Left lung (tissue), 10 donors: Measurements from ENCODE around the gene SMIM36. TPM values are rescaled to one million over a fixed set of nuclear protein-coding genes. Genes with fewer than 3 reads are reported as not detected.
"Not testable (repeated sequence)": the region's sequence is repeated elsewhere in the genome, so short reads cannot be mapped to it uniquely, and the experiment has no call there.

Experiments
- ATAC-seq: fragments of 200-7000 bp; cut with Tn5 transposase; one replicate; pipeline ENCODE4 v1.9.1; 2020; ENCODE audit warnings: moderate library complexity
- DNase-seq, 4 donors: peaks; one replicate each; pipeline ENCODE4 v3.0.0-alpha.2; 2013 to 2020
- H3K27ac ChIP-seq, 2 donors: fragments of 200-600 bp; sonication (generic) in 1 of 2; one replicate each; pipeline versions ENCODE4 v1.5.0 to v1.8.0; 2020 to 2021
- H3K27me3 ChIP-seq, 2 donors: fragments of 200-600 bp; sonication (generic) in 1 of 2; one replicate each; pipeline versions ENCODE4 v1.5.0 to v1.8.0; 2020 to 2021
- H3K36me3 ChIP-seq, 2 donors: fragments of 200-600 bp; sonication (generic) in 1 of 2; one replicate each; pipeline versions ENCODE4 v1.5.0 to v1.8.0; 2020 to 2021
- H3K4me1 ChIP-seq, 2 donors: fragments of 200-600 bp; one replicate each; pipeline ENCODE4 v1.8.0; 2021
- H3K4me3 ChIP-seq, 2 donors: fragments of 200-600 bp; sonication (generic) in 1 of 2; one replicate each; pipeline versions ENCODE4 v1.5.0 to v1.8.0; 2020 to 2021; ENCODE audit warnings: mild to moderate bottlenecking in 1 of 2
- H3K9me3 ChIP-seq, 2 donors: fragments of 200-600 bp; sonication (generic) in 1 of 2; one replicate each; pipeline versions ENCODE4 v1.5.0 to v1.8.0; 2020 to 2021
- CTCF ChIP-seq, 2 donors: fragments of 200-600 bp; sonication (generic) in 1 of 2; IDR thresholded peaks; one replicate each; pipeline versions ENCODE4 v1.5.0 to v1.8.0; 2021; ENCODE audit warnings: antibody characterized with exemption in 2 of 2
- intact Hi-C, 2 donors: fragments of 100-400 bp; cut with DNase I; formaldehyde crosslinking; loops; one replicate each; pipeline versions ENCODE4 v1.11.2 to v1.14.2; 2022
- polyA plus RNA-seq, 6 donors: library from polyadenylated mRNA; unstranded; fragments of 120-200 nt; gene quantifications; one replicate each; pipeline ENCODE4 v1.2.1, GENCODE V29; 2013; ENCODE audit not compliant: insufficient read length in 6 of 6
- total RNA-seq, 2 donors: library from RNA; stranded (reverse); fragmentation: NEBNext Ultra II Directional; extraction: Animal tissue kit (Norgen Biotek cat#: 25700); gene quantifications; one replicate each; pipeline ENCODE4 v1.2.1, GENCODE V29; 2021
- donor health status: DM: no; HTN: yes; CAD: no.
- donor health status: DM: no; HTN: no; CAD: no.

SMIM36 gene
- total and polyA plus RNA-seq, 8 donors, result 0.11 to 0.28 (median 0.26) TPM; not detected in 2

GRCh38 chr17:55426851-55427586 lies 84.2 kb downstream of the SMIM36 start:
- H3K9me3 ChIP-seq, result no peaks in the 10 kb centered on the region
- no peak overlapping the region for H3K27ac ChIP-seq
- H3K27me3 ChIP-seq, result peaks cover 3 to 23% of the 10 kb centered on the region in 2 donors
- DNase-seq, result peak in 1 of 4 donors; percentile 62
- TF ChIP-seq CTCF (IDR thresholded peaks at IDR 0.05), result no peak
- no peaks in the 10 kb centered on the region for H3K36me3 ChIP-seq
- intact Hi-C loops, result no loop called here
- no peak overlapping the region for H3K4me3 ChIP-seq
- no peak for ATAC-seq
- H3K4me1 ChIP-seq, result peaks cover 0 to 6% of the 10 kb centered on the region in 2 donors

- intact Hi-C loops, result no loop called here
- peaks cover 0 to 18% of the 10 kb centered on the region in 2 donors for H3K4me1 ChIP-seq
- TF ChIP-seq CTCF (IDR thresholded peaks at IDR 0.05), result no peak
- H3K27ac ChIP-seq, result no peak overlapping the region
- no peak for ATAC-seq
- no peaks in the 10 kb centered on the region for H3K9me3 ChIP-seq
- H3K4me3 ChIP-seq, result no peak overlapping the region
- DNase-seq, result no peak
- peaks cover 3 to 23% of the 10 kb centered on the region in 2 donors for H3K27me3 ChIP-seq
- H3K36me3 ChIP-seq, result no peaks in the 10 kb centered on the region
These were observed 86.2 kb downstream of the SMIM36 start for GRCh38 chr17:55424893-55425540.

GRCh38 chr17:55423535-55423934 lies 87.7 kb downstream of the SMIM36 start:
- no peak for TF ChIP-seq CTCF (IDR thresholded peaks at IDR 0.05)

GRCh38 chr17:55422828-55423164 lies 88.5 kb downstream of the SMIM36 start:
- H3K4me3 ChIP-seq, H3K36me3 ChIP-seq, H3K27ac ChIP-seq, DNase-seq, H3K9me3 ChIP-seq, ATAC-seq, intact Hi-C loops: not testable (repeated sequence)
- peaks cover 3 to 23% of the 10 kb centered on the region in 2 donors for H3K27me3 ChIP-seq
- H3K4me1 ChIP-seq, result peaks cover 0 to 24% of the 10 kb centered on the region in 2 donors

More at GRCh38 chr17:55423535-55423934, 87.7 kb downstream of the SMIM36 start:
- Histone ChIP-seq H3K4me3 (no peak overlapping the region), H3K27ac (no peak overlapping the region), H3K27me3 (peaks cover 3 to 23% of the 10 kb centered on the region in 2 donors), H3K4me1 (peaks cover 0 to 24% of the 10 kb centered on the region in 2 donors), H3K36me3 (no peaks in the 10 kb centered on the region), H3K9me3 (no peaks in the 10 kb centered on the region)
- no peak for ATAC-seq
- intact Hi-C loops, result no loop called here
- no peak for DNase-seq

GRCh38 chr17:55421179-55421934 lies 89.9 kb downstream of the SMIM36 start, which contains the start of gene MMD:
Gene MMD (minus strand): TSS chr17:55421835. CDS start chr17:55421695, 140 bp downstream.
- H3K36me3 ChIP-seq, result no peaks in the 10 kb centered on the region
- peak in 2 of 4 donors; percentile 40 to 82 for DNase-seq
- no peak for TF ChIP-seq CTCF (IDR thresholded peaks at IDR 0.05)
- intact Hi-C loops, result no loop called here
- no peaks in the 10 kb centered on the region for H3K9me3 ChIP-seq
- peak within 1 kb of the TSS; percentile 87 to 88 for H3K4me3 ChIP-seq
- peaks cover 0 to 24% of the 10 kb centered on the region in 2 donors for H3K4me1 ChIP-seq
- peak; percentile 49 for ATAC-seq
- H3K27me3 ChIP-seq, result peaks cover 3 to 19% of the 10 kb centered on the region in 2 donors
- peak within 1 kb of the TSS; percentile 66 to 78 for H3K27ac ChIP-seq
